B cell (primary cell): Measurements from ENCODE around the gene TIMM50. TPM values are rescaled to one million over a fixed set of nuclear protein-coding genes. Genes with fewer than 3 reads are reported as not detected.

Experiments used
- ATAC-seq: fragments of 200-7000 bp; cut with Tn5 transposase; one replicate; pipeline ENCODE4 v1.10.0; 2021; ENCODE audit warnings: low read depth, mild to moderate bottlenecking, moderate number of reproducible peaks, moderate library complexity
- CTCF ChIA-PET: fragments of 350-600 bp; sonication (Branson Sonifier 250); formaldehyde crosslinking; loops from one replicate; lab custom pipeline; 2021; ENCODE audit warnings: antibody characterized with exemption, inconsistent platforms; lab: Charles Lee
- POLR2A ChIA-PET: fragments of 350-600 bp; sonication (Branson Sonifier 250); formaldehyde crosslinking; loops from one replicate; lab custom pipeline; 2021; ENCODE audit warnings: antibody characterized with exemption; lab: Charles Lee
- DNase-seq: peaks from one replicate; pipeline ENCODE4 v3.0.0; 2013
- H2AFZ ChIP-seq: 2 replicates; pipeline ENCODE4 v1.6.1; 2012; ENCODE audit warnings: mild to moderate bottlenecking, low read depth, low read length; ENCODE audit not compliant: insufficient read depth, poor library complexity, severe bottlenecking
- H3K27ac ChIP-seq, 2 donors: 1 replicate in 1 of 2; 2 replicates in 1 of 2; pipeline ENCODE4 v1.5.1; 2012 to 2013; ENCODE audit warnings: low read length in 2 of 2, mild to moderate bottlenecking in 2 of 2, moderate library complexity in 1 of 2
- H3K27me3 ChIP-seq, 4 experiments: fragments of 200-600 bp in 1 of 4; sonication (generic) in 1 of 4; replicated peaks in 1 of 4; 1 replicate in 2 of 4; 2 replicates in 2 of 4; pipeline versions ENCODE4 v1.6.1 to v1.7.0; 2013 to 2016; ENCODE audit warnings: low read length in 3 of 4, mild to moderate bottlenecking in 2 of 4, mixed read lengths in 1 of 4, moderate library complexity in 1 of 4; ENCODE audit not compliant: insufficient read depth in 4 of 4, control insufficient read depth in 3 of 4; ENCODE audit errors: control extremely low read depth in 1 of 4
- H3K36me3 ChIP-seq, 2 experiments: replicated peaks in 1 of 2; 1 replicate in 1 of 2; 2 replicates in 1 of 2; pipeline versions ENCODE4 v1.6.1 to v1.7.1; 2013; ENCODE audit warnings: low read length in 1 of 2; ENCODE audit not compliant: insufficient read depth in 2 of 2, control insufficient read depth in 1 of 2; ENCODE audit errors: control extremely low read depth in 1 of 2, extremely low read depth in 1 of 2
- H3K4me1 ChIP-seq, 2 donors: fragments of 200-600 bp in 1 of 2; sonication (generic) in 1 of 2; 1 replicate in 1 of 2; 2 replicates in 1 of 2; pipeline versions ENCODE4 v1.5.1 to v1.6.1; 2013 to 2017; ENCODE audit warnings: low read length in 2 of 2; ENCODE audit not compliant: control insufficient read depth in 2 of 2, insufficient read depth in 2 of 2
- H3K4me2 ChIP-seq: replicated peaks from 2 replicates; pipeline ENCODE3; 2012; ENCODE audit warnings: mild to moderate bottlenecking, low read depth, low read length; ENCODE audit not compliant: poor library complexity, severe bottlenecking
- H3K4me3 ChIP-seq, 5 experiments: fragments of 200-600 bp in 1 of 5; sonication (generic) in 1 of 5; 1 replicate in 3 of 5; 2 replicates in 2 of 5; pipeline versions ENCODE4 v1.5.1 to v1.7.0; 2011 to 2016; ENCODE audit warnings: low read length in 4 of 5, mild to moderate bottlenecking in 4 of 5, low read depth in 2 of 5, control low read depth in 1 of 5, moderate library complexity in 1 of 5; ENCODE audit not compliant: insufficient read depth in 1 of 5; ENCODE audit errors: control extremely low read depth in 1 of 5, extremely low read depth in 1 of 5
- H3K79me2 ChIP-seq: fragments of 200-600 bp; sonication (generic); one replicate; pipeline ENCODE4 v1.6.0; 2016; ENCODE audit warnings: low read length; ENCODE audit not compliant: control insufficient read depth, insufficient read depth
- H3K9ac ChIP-seq: fragments of 200-600 bp; sonication (generic); 2 replicates; pipeline ENCODE4 v1.6.1; 2017; ENCODE audit warnings: mild to moderate bottlenecking, low read length, moderate library complexity
- H3K9me3 ChIP-seq, 3 donors: one replicate each; pipeline versions ENCODE4 v1.6.1 to v1.7.1; 2013; ENCODE audit warnings: low read length in 2 of 3; ENCODE audit not compliant: control insufficient read depth in 2 of 3, insufficient read depth in 1 of 3; ENCODE audit errors: control extremely low read depth in 1 of 3
- H4K20me1 ChIP-seq: 2 replicates; pipeline ENCODE4 v1.6.0; 2012; ENCODE audit warnings: mild to moderate bottlenecking, low read length; ENCODE audit not compliant: insufficient read depth, control insufficient read depth, poor library complexity, severe bottlenecking
- H3K27ac Mint-ChIP-seq: one replicate; pipeline ENCODE4 v1.8.0; 2021; ENCODE audit warnings: mixed read lengths
- H3K27me3 Mint-ChIP-seq: one replicate; pipeline ENCODE4 v1.8.0; 2021; ENCODE audit warnings: mixed read lengths
- H3K4me1 Mint-ChIP-seq: one replicate; pipeline ENCODE4 v1.8.0; 2021; ENCODE audit warnings: mixed read lengths
- H3K4me3 Mint-ChIP-seq: one replicate; pipeline ENCODE4 v1.8.0; 2021; ENCODE audit warnings: mixed read lengths
- H3K9me3 Mint-ChIP-seq: one replicate; pipeline ENCODE4 v1.8.0; 2022; ENCODE audit warnings: mixed read lengths; ENCODE audit not compliant: insufficient read depth
- EZH2 ChIP-seq: IDR thresholded peaks from 2 replicates; pipeline ENCODE4 v1.6.1; 2012; ENCODE audit warnings: borderline replicate concordance, low read depth, mild to moderate bottlenecking, moderate library complexity, low read length; ENCODE audit not compliant: insufficient read depth, poor library complexity, severe bottlenecking
- WGBS: methylation state at CpG from one replicate; pipeline ENCODE4 v1.1.5; 2013; ENCODE audit warnings: missing lambda C conversion rate; ENCODE audit not compliant: insufficient coverage; 5-methylcytosine and 5-hydroxymethylcytosine counted together
- intact Hi-C: fragments of 100-400 bp; cut with micrococcal nuclease; formaldehyde crosslinking; loops from one replicate; pipeline ENCODE4 v1.10.0; 2022
- polyA plus RNA-seq: library from polyadenylated mRNA; depleted of rRNA; stranded (reverse); fragments of >200 nt; gene quantifications from 2 replicates; pipeline ENCODE4 v1.2.3, GENCODE V29; 2012
- total RNA-seq, 2 donors: library from RNA; stranded (reverse); fragments of 120-200 nt in 1 of 2; gene quantifications; 1 replicate in 1 of 2; 2 replicates in 1 of 2; pipeline versions ENCODE4 v1.2.3 to v1.2.4, GENCODE V29; 2013 to 2022
- TF ChIP-seq, protein P1 (sequence below): fragments of 200-600 bp; IDR thresholded peaks from one replicate; pipeline ENCODE4 v1.8.0; 2022; ENCODE audit warnings: antibody characterized with exemption, mild to moderate bottlenecking

The TIMM50 gene
- total and polyA plus RNA-seq, 2 donors (not counting 1 experiment from before 2014, with no cell fraction given): 25.7 to 55.3 TPM

- Histone ChIP-seq H4K20me1 (peaks cover 48% of the 10 kb centered on the region), H3K27me3 (no peaks in the 10 kb centered on the region), H3K4me2 (peak overlapping the region; percentile 96), H3K27ac (peak overlapping the region; percentile 88 to 95), H3K79me2 (peaks cover 69% of the 10 kb centered on the region), H3K9me3 (no peaks in the 10 kb centered on the region), H3K36me3 (peaks cover 0 to 7% of the 10 kb centered on the region in 2 experiments), H3K4me3 (peak overlapping the region; percentile 69 to 98 (median 93)), H2AFZ (no peak overlapping the region), H3K4me1 (peaks cover 42 to 56% of the 10 kb centered on the region in 2 donors), H3K9ac (peak overlapping the region; percentile 98)
- intact Hi-C loops: loop anchor here (10.0 kb wide), 1 partner anchor 388 kb away; the partner anchor contains the start of gene DYRK1B
- DNase-seq (no peak), ATAC-seq (no peak)
- Mint-ChIP-seq H3K9me3 (no peaks in the 10 kb centered on the region), H3K4me1 (peaks cover 61% of the 10 kb centered on the region), H3K4me3 (peak overlapping the region; percentile 97), H3K27ac (peak overlapping the region; percentile 72), H3K27me3 (no peaks in the 10 kb centered on the region)
- 84% methylated on average over 13 of the region's 16 CpGs for WGBS
- ChIA-PET CTCF (interaction anchor here (2.4 kb wide), 1 partner anchor 28 kb away, joined by 8 read pairs; no protein-coding TSS in a partner anchor), POLR2A (interaction anchor here (0.6 to 3.5 kb wide), 5 partner anchors 11 to 105 kb away, joined by 3 to 42 read pairs (median 4); partner anchors contain the start of genes MED29, PAF1 and RPS16)
- TF ChIP-seq, protein P1, sequence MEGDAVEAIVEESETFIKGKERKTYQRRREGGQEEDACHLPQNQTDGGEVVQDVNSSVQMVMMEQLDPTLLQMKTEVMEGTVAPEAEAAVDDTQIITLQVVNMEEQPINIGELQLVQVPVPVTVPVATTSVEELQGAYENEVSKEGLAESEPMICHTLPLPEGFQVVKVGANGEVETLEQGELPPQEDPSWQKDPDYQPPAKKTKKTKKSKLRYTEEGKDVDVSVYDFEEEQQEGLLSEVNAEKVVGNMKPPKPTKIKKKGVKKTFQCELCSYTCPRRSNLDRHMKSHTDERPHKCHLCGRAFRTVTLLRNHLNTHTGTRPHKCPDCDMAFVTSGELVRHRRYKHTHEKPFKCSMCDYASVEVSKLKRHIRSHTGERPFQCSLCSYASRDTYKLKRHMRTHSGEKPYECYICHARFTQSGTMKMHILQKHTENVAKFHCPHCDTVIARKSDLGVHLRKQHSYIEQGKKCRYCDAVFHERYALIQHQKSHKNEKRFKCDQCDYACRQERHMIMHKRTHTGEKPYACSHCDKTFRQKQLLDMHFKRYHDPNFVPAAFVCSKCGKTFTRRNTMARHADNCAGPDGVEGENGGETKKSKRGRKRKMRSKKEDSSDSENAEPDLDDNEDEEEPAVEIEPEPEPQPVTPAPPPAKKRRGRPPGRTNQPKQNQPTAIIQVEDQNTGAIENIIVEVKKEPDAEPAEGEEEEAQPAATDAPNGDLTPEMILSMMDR: no peak
- no peak for TF ChIP-seq EZH2
Observed at GRCh38 chr19:39446365-39447084, 34.1 kb upstream of the TIMM50 start.

GRCh38 chr19:39448271-39448670 is 32.4 kb upstream of the TIMM50 start:
- no peaks in the 10 kb centered on the region for H3K27me3 ChIP-seq
- Mint-ChIP-seq H3K27me3 (no peaks in the 10 kb centered on the region), H3K27ac (peak overlapping the region; percentile 91), H3K4me3 (peak overlapping the region; percentile 80), H3K4me1 (peaks cover 73% of the 10 kb centered on the region), H3K9me3 (no peaks in the 10 kb centered on the region)
- peaks cover 65% of the 10 kb centered on the region for H4K20me1 ChIP-seq
- intact Hi-C loops: loop anchor here (10.0 kb wide), 1 partner anchor 387 kb away; the partner anchor contains the start of gene DYRK1B
- H3K4me2 ChIP-seq: peak overlapping the region; percentile 43
- H3K9me3 ChIP-seq: no peaks in the 10 kb centered on the region
- H3K36me3 ChIP-seq: peaks cover 0 to 24% of the 10 kb centered on the region in 2 experiments
- CTCF ChIA-PET: interaction anchor here (1.0 to 1.3 kb wide), 2 partner anchors 12 to 26 kb away, joined by 3 read pairs; partner anchors contain the start of gene RPS16
- peak overlapping the region; percentile 26 for H3K9ac ChIP-seq
- POLR2A ChIA-PET: interaction anchor here (0.6 kb wide), 1 partner anchor 330 kb away, joined by 4 read pairs; no protein-coding TSS in a partner anchor
- TF ChIP-seq EZH2: no peak
- TF ChIP-seq, protein P1: no peak
- no peak overlapping the region for H2AFZ ChIP-seq
- WGBS: 0% methylated on average over 2 of the region's 3 CpGs
- peaks cover 87% of the 10 kb centered on the region for H3K79me2 ChIP-seq
- peaks cover 42 to 56% of the 10 kb centered on the region in 2 donors for H3K4me1 ChIP-seq
- DNase-seq (peak; percentile 66), ATAC-seq (no peak)
- H3K27ac ChIP-seq: peak overlapping the region; percentile 16 to 58
- H3K4me3 ChIP-seq: no peak overlapping the region
